Activated naive CD4-positive, alpha-beta T cell treated with anti-CD3 and anti-CD28 coated beads, Interleukin-2, amount 10 ng/mL, durations not matched to agents 7 days and 5 days (primary cell): ENCODE results near the gene KRT80.

Source experiments
- CTCF ChIA-PET: fragments of 350-600 bp; sonication (Branson Sonifier 250); formaldehyde crosslinking; loops from one replicate; lab custom pipeline; 2021; ENCODE audit warnings: antibody characterized with exemption; lab: Charles Lee
- DNase-seq: peaks from one replicate; pipeline ENCODE4 v3.0.0-alpha.2; 2020
- H3K27ac Mint-ChIP-seq: one replicate; pipeline ENCODE4 v1.8.0; 2021; ENCODE audit warnings: mild to moderate bottlenecking, moderate library complexity, mixed read lengths
- H3K27me3 Mint-ChIP-seq: one replicate; pipeline ENCODE4 v1.8.0; 2021; ENCODE audit warnings: mild to moderate bottlenecking, mixed read lengths
- H3K36me3 Mint-ChIP-seq: one replicate; pipeline ENCODE4 v1.8.0; 2021; ENCODE audit warnings: mixed read lengths
- H3K4me1 Mint-ChIP-seq: one replicate; pipeline ENCODE4 v1.8.0; 2021; ENCODE audit warnings: mixed read lengths
- H3K4me3 Mint-ChIP-seq: one replicate; pipeline ENCODE4 v1.8.0; 2021; ENCODE audit warnings: mild to moderate bottlenecking, moderate library complexity, mixed read lengths
- H3K9me3 Mint-ChIP-seq: one replicate; pipeline ENCODE4 v1.8.0; 2021; ENCODE audit warnings: mixed read lengths

KRT80 gene

DNA sequence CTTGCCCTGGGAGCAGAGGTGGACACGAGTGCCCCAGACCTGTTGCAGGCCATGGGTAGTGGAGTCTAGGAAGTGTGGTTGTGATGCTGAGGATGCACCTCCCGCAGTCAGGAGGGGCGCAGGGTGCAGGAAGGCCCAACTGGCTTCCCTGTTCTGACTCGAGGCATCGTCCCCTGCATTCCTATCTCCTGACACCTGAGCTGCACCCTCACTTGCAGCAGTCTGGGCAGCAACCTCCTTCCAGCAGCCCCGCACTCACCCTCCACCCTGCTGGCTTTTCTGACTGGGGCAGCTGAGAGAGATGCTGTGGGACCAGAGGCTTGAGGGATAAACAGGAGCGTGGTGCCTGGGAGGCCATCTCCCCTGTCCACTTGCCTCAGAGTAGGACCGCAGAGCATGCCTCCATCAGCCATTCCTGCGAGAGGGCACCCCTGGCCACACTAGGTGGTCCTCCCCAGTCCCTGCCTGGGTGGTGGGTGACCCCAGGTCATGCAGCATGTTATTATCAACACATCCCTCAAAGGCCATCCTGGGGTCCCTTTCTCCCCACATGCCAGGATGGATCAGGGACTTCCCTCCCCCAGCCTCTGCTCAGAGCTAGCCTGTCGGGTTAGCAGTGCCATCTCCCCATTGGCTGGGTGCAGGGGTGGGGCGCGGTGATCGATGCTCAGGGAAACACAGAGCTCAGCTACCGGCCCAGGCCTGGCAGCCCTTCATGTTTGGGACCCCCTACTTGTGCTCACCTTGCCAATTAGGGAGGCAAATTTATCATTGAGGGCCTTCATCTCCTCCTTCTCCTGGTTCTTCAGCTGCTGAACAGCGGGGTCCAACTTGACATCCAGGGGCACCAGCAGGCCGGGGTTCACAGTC lies 719 bp downstream of the KRT80 start:
- H3K27me3 Mint-ChIP-seq, result peaks cover 70% of the 10 kb centered on the region
- H3K4me3 Mint-ChIP-seq, result no peak overlapping the region
- no peaks in the 10 kb centered on the region for H3K36me3 Mint-ChIP-seq
- H3K4me1 Mint-ChIP-seq, result peaks cover 5% of the 10 kb centered on the region
- CTCF ChIA-PET, result interaction anchor here (1.1 to 1.6 kb wide), 3 partner anchors 22 to 31 kb away, joined by 3 to 5 read pairs (median 3); no protein-coding TSS in a partner anchor
- H3K9me3 Mint-ChIP-seq, result no peaks in the 10 kb centered on the region
- no peak overlapping the region for H3K27ac Mint-ChIP-seq
- no peak for DNase-seq

DNA sequence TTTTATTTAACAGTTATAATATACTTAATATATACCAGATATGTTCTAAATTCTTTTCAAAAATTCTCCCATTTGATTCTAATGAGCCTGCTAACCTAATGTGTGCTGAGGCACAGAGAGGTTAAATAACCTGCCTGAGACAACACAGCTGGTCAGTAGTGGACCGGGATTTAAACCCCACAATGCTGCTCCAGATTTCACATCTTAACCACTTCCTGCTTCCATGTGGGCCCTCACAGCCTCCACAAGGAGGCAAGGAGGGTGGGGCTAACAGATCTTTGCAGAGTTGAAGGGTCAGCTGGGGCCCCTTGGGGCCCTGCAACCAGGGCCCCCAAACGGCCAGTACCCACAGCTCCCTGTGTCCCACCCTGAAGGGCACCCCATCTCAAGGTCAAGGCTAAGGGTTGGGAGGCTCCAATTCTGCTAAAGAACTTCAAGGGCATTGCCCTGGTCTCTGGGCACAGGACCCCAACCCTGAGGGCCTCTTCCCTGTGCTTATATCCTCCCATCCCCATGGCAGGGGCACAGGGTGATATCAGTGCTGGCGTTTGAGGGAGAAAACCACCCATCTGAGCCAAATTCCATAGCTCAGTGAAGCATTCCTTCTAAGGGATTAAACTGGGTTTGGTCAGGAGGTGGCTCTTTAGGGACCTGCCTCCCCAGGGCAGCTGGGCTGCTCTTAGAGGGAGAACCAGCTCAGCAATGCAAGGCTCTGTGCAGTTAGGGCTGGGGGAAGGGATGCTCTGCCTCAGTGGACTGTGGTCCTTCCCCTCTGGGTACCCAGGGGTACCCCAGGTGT lies 2.2 kb downstream of the KRT80 start:
- Mint-ChIP-seq H3K4me1 (peaks cover 10% of the 10 kb centered on the region), H3K27me3 (peaks cover 59% of the 10 kb centered on the region), H3K9me3 (no peaks in the 10 kb centered on the region), H3K36me3 (no peaks in the 10 kb centered on the region), H3K4me3 (no peak overlapping the region), H3K27ac (no peak overlapping the region)
- no peak for DNase-seq
- CTCF ChIA-PET, result interaction anchor here (1.3 kb wide), 1 partner anchor 32 kb away, joined by 3 read pairs; no protein-coding TSS in a partner anchor

DNA sequence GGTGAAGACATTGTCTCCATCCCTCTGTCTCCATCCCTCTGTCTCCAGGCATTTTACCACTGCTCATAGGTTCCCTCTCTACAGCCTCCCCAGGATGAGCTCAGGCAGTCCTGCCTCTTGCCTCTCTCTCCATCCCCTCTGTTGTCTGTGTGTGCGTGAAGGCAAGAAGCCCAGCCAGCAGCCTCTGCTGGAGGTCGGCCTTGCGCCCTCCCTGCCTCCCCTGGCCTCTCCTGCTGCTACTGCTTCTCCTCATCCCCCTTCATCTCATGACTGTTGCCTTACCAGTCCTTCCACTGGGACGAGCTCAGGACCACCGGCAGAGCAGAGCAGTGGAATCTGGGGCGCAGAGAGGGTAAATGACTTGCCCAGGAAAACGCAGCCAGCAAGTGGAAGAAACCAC lies 3.2 kb downstream of the KRT80 start:
- Mint-ChIP-seq H3K4me3 (no peak overlapping the region), H3K4me1 (peaks cover 7% of the 10 kb centered on the region), H3K27ac (no peak overlapping the region), H3K27me3 (peaks cover 51% of the 10 kb centered on the region), H3K9me3 (no peaks in the 10 kb centered on the region), H3K36me3 (no peaks in the 10 kb centered on the region)
- DNase-seq, result no peak
- CTCF ChIA-PET, result no interaction called here

GRCh38 chr12:52187640-52188039 lies 4.2 kb downstream of the KRT80 start:
- no peak for DNase-seq
- Mint-ChIP-seq H3K4me1 (peaks cover 7% of the 10 kb centered on the region), H3K4me3 (no peak overlapping the region), H3K27me3 (peaks cover 45% of the 10 kb centered on the region), H3K36me3 (no peaks in the 10 kb centered on the region), H3K9me3 (no peaks in the 10 kb centered on the region), H3K27ac (no peak overlapping the region)
- CTCF ChIA-PET, result interaction anchor here (1.0 kb wide), 1 partner anchor 10 kb away, joined by 5 read pairs; no protein-coding TSS in a partner anchor

DNA sequence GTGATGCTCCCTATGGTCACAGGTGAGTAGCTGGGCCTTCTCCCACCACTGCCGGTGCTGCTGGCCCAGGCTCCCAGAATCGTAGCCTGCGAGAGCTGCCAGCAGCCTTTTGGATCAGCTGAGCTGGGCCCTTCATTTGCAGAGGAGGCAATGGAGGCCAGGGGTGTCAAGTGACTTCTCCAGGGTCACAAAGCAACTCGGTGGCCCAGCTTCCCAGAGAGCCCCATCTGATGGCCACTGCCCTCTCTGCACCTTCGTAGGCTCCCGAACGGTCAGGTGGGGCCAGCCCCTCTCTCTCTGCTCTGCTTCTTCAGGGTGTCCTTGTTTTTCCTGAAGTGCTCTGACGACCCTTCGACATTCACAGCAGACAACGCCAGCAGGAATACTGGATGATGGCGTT lies 4.6 kb downstream of the KRT80 start:
- Mint-ChIP-seq H3K27ac (no peak overlapping the region), H3K36me3 (no peaks in the 10 kb centered on the region), H3K27me3 (peaks cover 44% of the 10 kb centered on the region), H3K4me3 (no peak overlapping the region), H3K9me3 (no peaks in the 10 kb centered on the region), H3K4me1 (peaks cover 7% of the 10 kb centered on the region)
- CTCF ChIA-PET, result interaction anchor here (1.0 to 1.8 kb wide), 2 partner anchors 10 to 29 kb away, joined by 5 to 7 read pairs; no protein-coding TSS in a partner anchor
- no peak for DNase-seq

- CTCF ChIA-PET, result interaction anchor here (1.0 to 2.3 kb wide), 3 partner anchors 9 to 29 kb away, joined by 5 to 7 read pairs (median 7); no protein-coding TSS in a partner anchor
- H3K4me1 Mint-ChIP-seq, result peaks cover 7% of the 10 kb centered on the region
- H3K4me3 Mint-ChIP-seq, result no peak overlapping the region
- H3K36me3 Mint-ChIP-seq, result no peaks in the 10 kb centered on the region
- H3K9me3 Mint-ChIP-seq, result no peaks in the 10 kb centered on the region
- H3K27ac Mint-ChIP-seq, result no peak overlapping the region
- DNase-seq, result no peak
- H3K27me3 Mint-ChIP-seq, result peaks cover 49% of the 10 kb centered on the region
Measured at GRCh38 chr12:52186118-52186840, 5.5 kb downstream of the KRT80 start.

GRCh38 chr12:52185400-52185967 lies 6.3 kb downstream of the KRT80 start:
- H3K27me3 Mint-ChIP-seq, result peaks cover 50% of the 10 kb centered on the region
- H3K4me1 Mint-ChIP-seq, result peaks cover 7% of the 10 kb centered on the region
- H3K36me3 Mint-ChIP-seq, result no peaks in the 10 kb centered on the region
- no peaks in the 10 kb centered on the region for H3K9me3 Mint-ChIP-seq
- no peak for DNase-seq
- CTCF ChIA-PET, result interaction anchor here (1.8 to 2.3 kb wide), 2 partner anchors 28 kb away, joined by 7 read pairs; no protein-coding TSS in a partner anchor
- H3K4me3 Mint-ChIP-seq, result no peak overlapping the region
- no peak overlapping the region for H3K27ac Mint-ChIP-seq

DNA sequence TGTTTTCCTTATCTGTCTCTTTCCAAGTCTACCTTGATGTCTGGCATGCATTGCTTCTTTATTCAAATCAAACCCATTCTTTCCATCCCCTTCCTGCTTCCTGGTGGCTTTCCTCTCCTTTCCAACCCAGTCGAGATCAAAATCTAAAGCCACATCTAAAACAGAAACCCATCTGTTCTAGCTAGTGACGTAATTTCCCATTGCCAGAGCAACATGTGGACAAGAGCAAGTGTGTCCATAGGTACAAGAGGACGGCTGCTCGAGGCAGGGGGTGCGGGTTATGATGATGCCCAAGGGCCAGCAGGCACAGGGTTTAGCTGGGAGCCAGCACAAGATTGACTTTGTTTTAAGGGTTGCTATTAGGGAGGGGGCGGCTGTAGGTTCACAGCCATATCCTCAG lies 7.0 kb downstream of the KRT80 start:
- DNase-seq, result no peak
- no peaks in the 10 kb centered on the region for H3K9me3 Mint-ChIP-seq
- peaks cover 50% of the 10 kb centered on the region for H3K27me3 Mint-ChIP-seq
- CTCF ChIA-PET, result interaction anchor here (2.3 kb wide), 1 partner anchor 29 kb away, joined by 7 read pairs; no protein-coding TSS in a partner anchor
- H3K36me3 Mint-ChIP-seq, result no peaks in the 10 kb centered on the region
- H3K4me1 Mint-ChIP-seq, result peaks cover 7% of the 10 kb centered on the region
- H3K27ac Mint-ChIP-seq, result no peak overlapping the region
- no peak overlapping the region for H3K4me3 Mint-ChIP-seq

- CTCF ChIA-PET, result interaction anchor here (2.3 kb wide), 1 partner anchor 29 kb away, joined by 7 read pairs; no protein-coding TSS in a partner anchor
- Mint-ChIP-seq H3K27ac (no peak overlapping the region), H3K4me1 (peaks cover 5% of the 10 kb centered on the region), H3K27me3 (peaks cover 53% of the 10 kb centered on the region), H3K36me3 (no peaks in the 10 kb centered on the region), H3K4me3 (no peak overlapping the region), H3K9me3 (no peaks in the 10 kb centered on the region)
- no peak for DNase-seq
Measured at GRCh38 chr12:52183971-52184370, 7.8 kb downstream of the KRT80 start.

GRCh38 chr12:52183544-52183910 lies 8.3 kb downstream of the KRT80 start:
- Mint-ChIP-seq H3K4me3 (no peak overlapping the region), H3K4me1 (peaks cover 5% of the 10 kb centered on the region), H3K27me3 (peaks cover 50% of the 10 kb centered on the region), H3K9me3 (no peaks in the 10 kb centered on the region), H3K27ac (no peak overlapping the region), H3K36me3 (no peaks in the 10 kb centered on the region)
- DNase-seq, result no peak
- CTCF ChIA-PET, result interaction anchor here (1.0 kb wide), 1 partner anchor 30 kb away, joined by 3 read pairs; no protein-coding TSS in a partner anchor

- Mint-ChIP-seq H3K4me1 (peaks cover 5% of the 10 kb centered on the region), H3K27ac (no peak overlapping the region), H3K36me3 (no peaks in the 10 kb centered on the region), H3K27me3 (peaks cover 49% of the 10 kb centered on the region), H3K4me3 (no peak overlapping the region), H3K9me3 (no peaks in the 10 kb centered on the region)
- CTCF ChIA-PET, result interaction anchor here (1.0 kb wide), 1 partner anchor 31 kb away, joined by 3 read pairs; no protein-coding TSS in a partner anchor
- DNase-seq, result no peak
Measured at GRCh38 chr12:52182898-52183543, 8.8 kb downstream of the KRT80 start.

DNA sequence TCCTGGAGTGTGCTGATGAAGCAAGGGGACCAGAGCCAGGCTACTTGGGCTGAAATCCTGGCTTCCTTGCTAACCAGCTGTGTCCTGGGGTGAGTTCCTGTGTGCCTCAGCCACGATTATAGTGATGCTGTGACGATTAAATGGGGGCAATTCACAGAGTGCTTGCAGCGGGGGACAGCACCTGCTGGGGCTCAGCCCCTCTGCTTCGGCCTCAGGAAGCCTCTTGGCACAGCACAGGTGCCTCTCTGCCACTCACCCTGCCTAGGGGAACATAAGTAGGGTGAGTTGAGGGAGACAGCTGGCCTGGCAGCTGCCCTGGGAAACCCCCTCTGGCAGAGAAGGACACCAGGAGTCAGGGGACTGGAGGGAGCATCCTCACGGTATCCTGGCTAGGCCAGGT lies 9.4 kb downstream of the KRT80 start:
- no peaks in the 10 kb centered on the region for H3K9me3 Mint-ChIP-seq
- DNase-seq, result no peak
- H3K27ac Mint-ChIP-seq, result no peak overlapping the region
- no peak overlapping the region for H3K4me3 Mint-ChIP-seq
- peaks cover 48% of the 10 kb centered on the region for H3K27me3 Mint-ChIP-seq
- no peaks in the 10 kb centered on the region for H3K36me3 Mint-ChIP-seq
- CTCF ChIA-PET, result no interaction called here
- H3K4me1 Mint-ChIP-seq, result peaks cover 5% of the 10 kb centered on the region

DNA sequence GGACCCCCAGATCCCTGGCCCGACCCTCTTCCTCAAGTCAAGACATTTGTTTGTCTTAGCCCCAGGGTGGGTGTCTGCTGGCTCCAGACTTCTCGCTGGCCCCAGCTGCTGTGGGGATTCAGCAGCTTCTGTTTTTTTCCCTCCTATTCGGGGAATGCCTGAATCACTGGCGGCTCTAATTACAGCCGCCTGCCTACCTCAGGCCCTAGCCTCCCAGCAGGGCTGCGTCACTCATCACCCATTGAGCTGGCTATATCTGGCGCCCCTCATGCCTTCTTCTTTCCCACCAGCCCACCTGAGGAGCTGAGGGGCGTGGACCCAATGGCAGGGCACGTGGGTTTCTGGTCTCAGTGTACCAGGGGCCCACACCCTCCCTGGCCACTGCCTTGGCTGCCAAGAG lies 10.1 kb downstream of the KRT80 start:
- Mint-ChIP-seq H3K36me3 (no peaks in the 10 kb centered on the region), H3K4me3 (no peak overlapping the region), H3K27ac (no peak overlapping the region), H3K27me3 (peaks cover 48% of the 10 kb centered on the region), H3K4me1 (peaks cover 5% of the 10 kb centered on the region), H3K9me3 (no peaks in the 10 kb centered on the region)
- no peak for DNase-seq
- CTCF ChIA-PET, result no interaction called here
